H9 (cell line): ENCODE data around the gene KAZN. TPM values are rescaled to one million over a fixed set of nuclear protein-coding genes. Genes with fewer than 3 reads are reported as not detected.

Source experiments
- DNase-seq: peaks from one replicate; pipeline ENCODE4 v3.0.0-alpha.2; 2017
- H2AFZ ChIP-seq: one replicate; pipeline ENCODE4 v1.6.1; 2013; ENCODE audit warnings: mild to moderate bottlenecking, low read length, control low read depth, moderate library complexity
- H2AK5ac ChIP-seq: 2 replicates; pipeline ENCODE4 v1.6.1; 2013; ENCODE audit warnings: low read length, control low read depth, mixed read lengths; ENCODE audit not compliant: insufficient read length
- H2BK120ac ChIP-seq: one replicate; pipeline ENCODE4 v1.6.1; 2013; ENCODE audit warnings: low read depth, mild to moderate bottlenecking, low read length, control low read depth, inconsistent platforms; ENCODE audit not compliant: poor library complexity, severe bottlenecking
- H2BK12ac ChIP-seq: 2 replicates; pipeline ENCODE4 v1.6.1; 2013; ENCODE audit warnings: low read length, control low read depth, mixed read lengths, low read depth; ENCODE audit not compliant: insufficient read length
- H2BK15ac ChIP-seq: 2 replicates; pipeline ENCODE4 v1.6.1; 2013; ENCODE audit warnings: low read depth, low read length, control low read depth
- H2BK20ac ChIP-seq: one replicate; pipeline ENCODE4 v1.6.1; 2013; ENCODE audit warnings: low read depth, mild to moderate bottlenecking, low read length, control low read depth, inconsistent platforms; ENCODE audit not compliant: poor library complexity, severe bottlenecking
- H2BK5ac ChIP-seq: 2 replicates; pipeline ENCODE4 v1.6.1; 2013; ENCODE audit warnings: low read length, control low read depth, mixed read lengths; ENCODE audit not compliant: insufficient read length
- H3K14ac ChIP-seq: 2 replicates; pipeline ENCODE4 v1.6.1; 2013; ENCODE audit warnings: low read length, control low read depth; ENCODE audit not compliant: insufficient read depth
- H3K18ac ChIP-seq: 2 replicates; pipeline ENCODE4 v1.6.1; 2013; ENCODE audit warnings: low read depth, mild to moderate bottlenecking, mixed read lengths, low read length, control low read depth; ENCODE audit not compliant: insufficient read length
- H3K23ac ChIP-seq: 2 replicates; pipeline ENCODE4 v1.6.1; 2013; ENCODE audit warnings: low read length, control low read depth, mixed read lengths, low read depth; ENCODE audit not compliant: insufficient read length
- H3K23me2 ChIP-seq: 2 replicates; pipeline ENCODE4 v1.6.1; 2013; ENCODE audit warnings: low read depth, mild to moderate bottlenecking, mixed read lengths, low read length, control low read depth; ENCODE audit not compliant: insufficient read length, poor library complexity, severe bottlenecking
- H3K27ac ChIP-seq: 2 replicates; pipeline ENCODE4 v1.5.1; 2013; ENCODE audit warnings: low read length, control low read depth, mixed read lengths, low read depth; ENCODE audit not compliant: insufficient read length
- H3K27me3 ChIP-seq: 2 replicates; pipeline ENCODE4 v1.6.1; 2013; ENCODE audit warnings: low read length, control low read depth, inconsistent platforms; ENCODE audit not compliant: insufficient read depth
- H3K4ac ChIP-seq: 2 replicates; pipeline ENCODE4 v1.6.1; 2013; ENCODE audit warnings: low read depth, mild to moderate bottlenecking, control low read depth, inconsistent platforms, low read length, moderate library complexity
- H3K4me1 ChIP-seq: 2 replicates; pipeline ENCODE4 v1.6.1; 2013; ENCODE audit warnings: low read length, control low read depth, inconsistent platforms; ENCODE audit not compliant: insufficient read depth
- H3K4me2 ChIP-seq: 2 replicates; pipeline ENCODE4 v1.6.1; 2013; ENCODE audit warnings: low read length, control low read depth, mixed read lengths; ENCODE audit not compliant: insufficient read length, insufficient read depth
- H3K56ac ChIP-seq: 2 replicates; pipeline ENCODE4 v1.6.1; 2013; ENCODE audit warnings: low read depth, mild to moderate bottlenecking, mixed read lengths, low read length, control low read depth; ENCODE audit not compliant: insufficient read length
- H3K79me1 ChIP-seq: 2 replicates; pipeline ENCODE4 v1.6.1; 2013; ENCODE audit warnings: low read depth, mild to moderate bottlenecking, moderate library complexity, low read length, control low read depth, inconsistent platforms; ENCODE audit not compliant: insufficient read depth, poor library complexity, severe bottlenecking
- H3K79me2 ChIP-seq: 2 replicates; pipeline ENCODE4 v1.6.1; 2013; ENCODE audit warnings: low read length, control low read depth, inconsistent platforms; ENCODE audit not compliant: insufficient read depth
- H3K9ac ChIP-seq: 2 replicates; pipeline ENCODE4 v1.6.1; 2013; ENCODE audit warnings: low read length, control low read depth, mixed read lengths; ENCODE audit not compliant: insufficient read length; ENCODE audit errors: extremely low read depth
- H3K9me3 ChIP-seq: one replicate; pipeline ENCODE4 v1.6.1; 2013; ENCODE audit warnings: low read depth, low read length, inconsistent platforms; ENCODE audit not compliant: control insufficient read depth
- H3T11ph ChIP-seq: one replicate; pipeline ENCODE4 v1.6.1; 2013; ENCODE audit warnings: mild to moderate bottlenecking, low read length, control low read depth, inconsistent platforms
- H4K20me1 ChIP-seq: one replicate; pipeline ENCODE4 v1.6.1; 2013; ENCODE audit not compliant: control insufficient read depth, insufficient read length, insufficient read depth
- H4K5ac ChIP-seq: 2 replicates; pipeline ENCODE4 v1.6.1; 2013; ENCODE audit warnings: low read depth, mild to moderate bottlenecking, mixed read lengths, low read length, control low read depth; ENCODE audit not compliant: insufficient read length
- H4K8ac ChIP-seq: replicated peaks from 2 replicates; pipeline ENCODE4 v1.6.1; 2013; ENCODE audit warnings: low read length, control low read depth, mixed read lengths, low read depth; ENCODE audit not compliant: insufficient read length
- H4K91ac ChIP-seq: 2 replicates; pipeline ENCODE4 v1.6.1; 2013; ENCODE audit warnings: low read depth, mild to moderate bottlenecking, moderate library complexity, mixed read lengths, low read length, control low read depth; ENCODE audit not compliant: insufficient read length
- H3K27ac Mint-ChIP-seq, 3 experiments: 2 replicates in 2 of 3; 3 replicates in 1 of 3; pipeline ENCODE4 v1.8.0; 2020 to 2021; ENCODE audit warnings: mixed read lengths in 3 of 3, mild to moderate bottlenecking in 1 of 3, moderate library complexity in 1 of 3
- H3K27me3 Mint-ChIP-seq: 2 replicates; pipeline ENCODE4 v1.8.0; 2021; ENCODE audit warnings: low read depth, mild to moderate bottlenecking, moderate library complexity, mixed read lengths
- H3K36me3 Mint-ChIP-seq, 3 experiments: 2 replicates in 2 of 3; 3 replicates in 1 of 3; pipeline ENCODE4 v1.8.0; 2020 to 2021; ENCODE audit warnings: low read depth in 3 of 3, mixed read lengths in 3 of 3; ENCODE audit not compliant: insufficient read depth in 1 of 3
- H3K4me1 Mint-ChIP-seq, 2 experiments: 2 replicates each; pipeline ENCODE4 v1.8.0; 2020; ENCODE audit warnings: mixed read lengths in 2 of 2
- H3K4me3 Mint-ChIP-seq, 2 experiments: 2 replicates in 1 of 2; 3 replicates in 1 of 2; pipeline ENCODE4 v1.8.0; 2020 to 2021; ENCODE audit warnings: mild to moderate bottlenecking in 2 of 2, mixed read lengths in 2 of 2, moderate library complexity in 1 of 2
- H3K9me3 Mint-ChIP-seq, 2 experiments: 2 replicates in 1 of 2; 3 replicates in 1 of 2; pipeline ENCODE4 v1.8.0; 2020; ENCODE audit warnings: mild to moderate bottlenecking in 2 of 2, mixed read lengths in 2 of 2, moderate library complexity in 1 of 2
- CTCF ChIP-seq: fragments of 200-600 bp; sonication (generic); conservative IDR thresholded peaks from 3 replicates; pipeline ENCODE4 v1.8.0; 2021; ENCODE audit warnings: antibody characterized with exemption, mild to moderate bottlenecking
- WGBS: extraction: QIAGEN DNeasy Blood & Tissue Kit; methylation state at CpG from one replicate; pipeline ENCODE4 v1.1.7; 2013; ENCODE audit warnings: missing lambda C conversion rate, low lambda C conversion rate, mixed read lengths; ENCODE audit not compliant: insufficient read length; ENCODE audit errors: extremely low coverage; 5-methylcytosine and 5-hydroxymethylcytosine counted together
- total RNA-seq: library from RNA; stranded (reverse); gene quantifications from 2 replicates; pipeline ENCODE4 v1.2.1, GENCODE V29; 2021

KAZN gene
- total RNA-seq, 1 experiment from 2014 or later, result 7.6 TPM

GRCh38 chr1:14976256-14976655 is 377.8 kb downstream of the KAZN start:
- H3K27me3 ChIP-seq, result no peaks in the 10 kb centered on the region
- H3T11ph ChIP-seq, result no peak overlapping the region
- no peak overlapping the region for H3K9ac ChIP-seq
- no peak overlapping the region for H3K18ac ChIP-seq
- H2BK120ac ChIP-seq, result no peak overlapping the region
- H3K9me3 ChIP-seq, result no peaks in the 10 kb centered on the region
- DNase-seq, result no peak
- no peak overlapping the region for H3K23ac ChIP-seq
- Mint-ChIP-seq H3K4me3 (no peak overlapping the region), H3K4me1 (peaks cover 8 to 26% of the 10 kb centered on the region in 2 experiments), H3K27ac (peak overlapping the region; percentile 47 to 84 (median 57); a peak in 2 of 7 replicates), H3K27me3 (no peaks in the 10 kb centered on the region; the same call in none of the 2 replicates), H3K36me3 (peaks cover 6 to 10% (median 6%) of the 10 kb centered on the region in 3 experiments; a peak in 6 of 7 replicates), H3K9me3 (peaks cover 10 to 11% of the 10 kb centered on the region in 2 experiments)
- H2BK15ac ChIP-seq, result no peak overlapping the region
- H4K5ac ChIP-seq, result no peak overlapping the region
- no peak overlapping the region for H2BK5ac ChIP-seq
- WGBS, result no CpG with 5 or more reads among the region's 13 CpGs
- no peak overlapping the region for H2BK12ac ChIP-seq
- H3K4ac ChIP-seq, result no peak overlapping the region; the same call in 1 of the 2 replicates
- H2AFZ ChIP-seq, result no peak overlapping the region
- no peak overlapping the region; the same call in 1 of the 2 replicates for H3K14ac ChIP-seq
- TF ChIP-seq CTCF, result no peak
- H3K27ac ChIP-seq, result no peak overlapping the region
- H4K8ac ChIP-seq, result no peak overlapping the region
- H3K79me1 ChIP-seq, result no peaks in the 10 kb centered on the region
- H3K56ac ChIP-seq, result no peak overlapping the region
- H3K4me1 ChIP-seq, result no peaks in the 10 kb centered on the region
- no peaks in the 10 kb centered on the region for H3K79me2 ChIP-seq
- H3K23me2 ChIP-seq, result no peaks in the 10 kb centered on the region
- no peak overlapping the region for H2AK5ac ChIP-seq
- H3K4me2 ChIP-seq, result no peak overlapping the region
- no peaks in the 10 kb centered on the region for H4K20me1 ChIP-seq
- no peak overlapping the region for H4K91ac ChIP-seq
- H2BK20ac ChIP-seq, result no peak overlapping the region
